ENCODE data around the gene KCNQ1.

Gene KCNQ1

DNA sequence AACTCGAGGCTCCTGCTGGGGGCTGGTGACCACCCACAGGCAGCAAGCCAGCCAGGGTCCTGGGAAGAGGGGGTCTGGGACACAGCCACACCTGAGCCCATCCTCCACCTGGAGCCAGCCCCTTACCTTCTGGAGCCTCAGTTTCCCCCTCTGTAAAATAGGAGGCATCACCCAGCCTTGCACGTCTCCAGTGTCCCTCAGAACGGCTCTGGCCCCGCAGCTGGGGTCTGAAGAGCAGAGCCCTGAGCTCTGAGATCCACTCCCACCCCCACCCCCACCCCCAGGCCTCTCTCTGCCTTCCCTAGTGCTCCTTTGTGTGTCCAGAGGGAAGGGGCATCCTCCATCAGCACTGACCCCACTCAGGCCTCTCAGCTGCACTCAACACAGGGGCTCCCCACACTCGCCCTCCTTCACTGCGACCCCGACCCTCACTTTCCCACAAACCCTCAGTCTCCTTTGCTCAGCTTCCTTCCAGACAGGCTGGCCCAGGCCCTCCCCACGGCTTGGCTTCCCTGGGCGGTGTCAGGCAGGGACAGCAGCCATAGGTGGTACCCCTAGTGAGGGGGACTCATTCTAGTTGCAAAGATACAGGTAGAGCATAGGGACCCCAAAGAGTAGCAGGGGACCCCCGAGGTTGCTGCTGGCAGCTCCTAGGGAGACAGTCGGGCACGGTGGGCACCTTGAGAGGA, 288.3 kb downstream of the KCNQ1 start:
- DNase-seq (ENCODE audit: low spot score): no peak

DNA sequence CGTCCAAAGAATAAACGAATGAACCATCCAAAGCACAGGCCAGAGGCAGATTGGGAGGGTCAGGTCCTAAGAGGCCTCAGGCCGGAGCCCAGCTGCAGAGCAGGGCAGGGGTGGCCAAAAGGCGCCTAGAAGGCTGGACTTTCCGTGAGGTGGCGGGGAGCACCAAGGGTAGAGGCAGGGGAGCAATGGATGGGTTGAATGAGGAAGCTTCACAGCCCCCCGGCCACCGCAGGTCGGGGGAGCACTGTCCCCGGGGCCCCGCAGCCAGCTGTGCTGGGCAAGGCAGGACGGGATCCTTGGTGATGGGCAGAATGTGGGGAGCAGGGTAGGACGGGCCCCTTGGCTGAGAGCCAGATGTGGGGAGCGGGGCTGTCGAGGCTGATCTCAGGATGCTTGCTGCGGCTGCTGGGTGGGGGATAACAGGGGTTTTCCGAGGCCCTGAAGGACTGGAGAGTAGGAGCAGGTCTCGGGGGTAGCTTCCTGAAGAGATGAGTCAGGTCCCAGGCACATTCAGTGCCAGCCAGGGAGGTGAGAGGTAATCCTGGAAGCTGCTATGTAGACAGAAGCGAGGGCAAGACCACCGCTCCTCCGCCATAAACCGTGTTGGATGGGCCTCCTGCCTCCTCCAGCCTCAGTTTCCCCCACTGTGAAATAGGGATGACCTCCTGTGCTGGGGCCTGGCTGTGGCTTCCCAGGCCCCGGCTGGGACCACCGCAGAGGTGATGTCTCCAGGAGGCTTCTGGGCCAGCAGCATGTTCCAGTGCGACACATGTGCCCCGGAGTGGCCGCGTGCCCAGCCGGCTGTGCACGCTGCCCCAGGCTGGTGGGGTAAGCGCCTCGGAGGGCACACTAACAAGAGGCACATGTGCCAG, 289.6 kb downstream of the KCNQ1 start:
- no peak for DNase-seq (ENCODE audit: low spot score)

DNA sequence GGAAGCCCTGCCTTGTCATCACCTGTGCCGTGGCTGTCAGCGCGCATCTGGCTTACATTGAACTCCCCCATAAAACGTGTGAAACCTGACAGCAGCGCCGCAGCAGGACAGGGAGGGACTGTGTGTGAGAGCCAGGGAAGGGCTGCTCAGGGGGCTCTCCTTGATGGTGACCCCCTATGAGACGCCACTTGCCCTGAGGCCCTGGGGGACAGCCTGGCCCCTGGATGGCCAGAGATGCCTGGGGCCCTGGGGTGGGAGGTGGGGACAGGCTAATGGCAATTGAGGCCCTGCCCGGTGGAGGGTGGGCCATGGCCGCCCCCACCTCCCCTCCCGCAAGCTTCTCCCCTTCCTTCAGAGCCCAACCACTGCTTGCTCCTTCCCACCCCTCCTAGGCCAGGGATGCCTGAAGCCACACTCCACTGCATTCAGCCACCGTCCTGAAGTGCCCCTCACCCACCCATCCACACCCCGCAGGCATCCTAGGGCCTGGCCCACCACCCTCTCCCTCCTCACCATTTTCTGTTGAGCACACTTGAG, 290.3 kb downstream of the KCNQ1 start:
- DNase-seq (ENCODE audit: low spot score): no peak

DNA sequence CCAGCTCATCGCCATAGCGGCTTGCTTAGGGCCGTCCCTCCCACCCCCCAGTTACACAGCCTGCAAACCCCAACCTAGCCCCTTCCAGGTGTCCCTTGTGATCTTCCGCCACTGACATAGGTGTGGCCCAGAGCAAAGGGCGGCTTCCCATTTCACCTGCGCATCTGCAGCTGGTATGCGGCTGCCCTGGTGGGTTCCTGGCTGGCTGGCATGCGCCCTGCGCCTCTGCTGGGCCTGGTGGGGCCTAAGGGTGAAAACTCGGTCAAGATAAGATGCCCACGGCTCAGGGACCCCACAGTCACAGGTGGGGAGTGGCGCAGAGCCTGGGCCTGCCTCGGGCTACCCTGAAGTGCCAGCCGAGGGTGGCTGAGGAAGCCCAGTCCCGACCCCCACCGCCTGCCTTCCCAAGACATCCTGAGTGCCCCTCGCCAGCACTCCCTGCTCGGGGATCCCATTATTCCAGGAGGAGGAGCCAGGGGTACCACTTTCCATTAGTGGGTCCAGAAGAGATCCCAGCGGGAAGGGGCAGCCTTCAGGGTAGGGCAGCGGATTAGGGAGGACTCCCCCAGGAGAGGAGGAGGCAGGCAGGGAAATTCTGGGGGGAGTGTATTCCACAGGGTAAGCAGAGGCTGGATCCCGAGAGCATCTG, 291.9 kb downstream of the KCNQ1 start:
- DNase-seq (ENCODE audit: low spot score): no peak

DNA sequence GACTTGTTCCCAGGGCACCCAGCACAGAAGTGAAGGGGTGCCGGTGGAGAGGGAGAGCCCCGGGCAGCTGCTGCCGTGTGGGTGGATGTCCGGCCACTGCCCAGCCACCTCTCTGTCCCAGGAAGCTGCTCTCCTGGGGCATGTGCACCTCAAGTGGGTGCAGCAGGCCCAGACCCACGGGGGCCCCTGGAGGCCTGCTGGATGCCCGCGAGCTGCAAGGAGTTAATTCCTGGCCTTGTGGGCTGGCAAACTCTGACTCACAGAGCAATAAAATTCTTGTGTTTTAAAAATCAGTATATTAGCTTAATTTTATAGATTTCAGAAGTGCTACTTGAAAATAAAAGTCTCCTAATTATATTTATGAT, 292.4 kb downstream of the KCNQ1 start:
- DNase-seq (ENCODE audit: low spot score): no peak

DNA sequence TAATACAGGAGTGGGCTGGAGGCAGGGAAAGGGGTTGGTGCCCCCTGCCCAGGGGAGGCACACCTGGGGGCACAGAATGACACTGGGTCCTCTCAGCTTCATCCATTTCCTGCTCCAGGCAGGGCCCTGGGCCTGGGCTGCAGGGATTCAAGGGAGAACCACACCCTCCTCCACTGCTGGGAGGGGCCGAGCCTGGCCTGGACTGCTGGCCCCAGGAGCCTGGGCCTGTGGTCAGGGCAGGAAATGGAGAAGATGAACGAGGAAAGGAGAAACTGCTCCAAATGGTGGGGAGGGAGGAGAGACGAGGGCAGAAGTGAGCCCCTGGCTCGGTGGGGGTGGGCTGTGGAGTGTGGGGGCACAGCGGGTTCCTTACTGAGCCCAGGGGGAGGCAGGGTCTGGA, 293.1 kb downstream of the KCNQ1 start:
- DNase-seq (ENCODE audit: low spot score): no peak

DNA sequence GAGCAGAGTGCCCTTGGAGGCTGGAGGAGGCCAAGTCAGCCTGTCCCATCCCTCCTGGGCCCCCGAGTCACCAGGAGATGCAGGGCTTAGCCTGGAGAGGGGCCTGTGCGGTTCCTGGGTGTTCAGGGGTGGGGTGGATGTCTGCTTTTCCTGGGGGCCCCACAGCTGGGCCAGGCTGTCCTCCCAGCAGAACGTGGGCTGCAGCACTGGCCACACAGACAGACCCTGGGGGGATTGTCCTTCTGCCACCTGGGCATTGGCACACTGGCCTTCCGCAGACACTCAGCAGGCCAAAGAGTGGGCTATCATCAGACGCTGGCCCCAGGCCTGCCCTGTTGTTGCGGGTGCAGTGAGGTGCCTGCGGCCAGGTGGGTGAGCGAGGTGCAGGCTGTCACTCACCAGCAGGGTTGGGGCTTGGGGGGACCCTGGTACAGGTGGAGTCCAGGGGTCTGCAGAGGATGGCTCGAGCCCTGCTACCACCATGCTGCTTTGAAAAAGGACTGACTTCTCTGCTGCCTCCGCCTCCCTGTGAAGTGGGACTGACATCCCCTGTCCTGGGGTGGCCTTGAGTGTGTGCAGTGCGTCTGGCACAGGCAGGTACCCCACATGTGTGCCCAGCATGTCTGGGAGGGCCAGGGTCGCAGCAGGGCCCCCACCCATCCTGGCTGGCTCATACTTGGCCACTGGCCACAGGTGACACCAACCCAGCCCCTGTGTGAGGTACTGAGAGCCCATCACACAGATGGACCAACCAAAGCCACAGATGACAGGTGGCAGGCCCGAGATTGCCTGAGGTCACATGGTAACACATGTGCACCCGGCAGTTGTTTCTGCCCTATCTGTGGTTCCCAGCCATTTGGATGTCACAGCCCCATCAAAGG, 294.0 kb downstream of the KCNQ1 start:
- DNase-seq (ENCODE audit: low spot score): no peak

DNA sequence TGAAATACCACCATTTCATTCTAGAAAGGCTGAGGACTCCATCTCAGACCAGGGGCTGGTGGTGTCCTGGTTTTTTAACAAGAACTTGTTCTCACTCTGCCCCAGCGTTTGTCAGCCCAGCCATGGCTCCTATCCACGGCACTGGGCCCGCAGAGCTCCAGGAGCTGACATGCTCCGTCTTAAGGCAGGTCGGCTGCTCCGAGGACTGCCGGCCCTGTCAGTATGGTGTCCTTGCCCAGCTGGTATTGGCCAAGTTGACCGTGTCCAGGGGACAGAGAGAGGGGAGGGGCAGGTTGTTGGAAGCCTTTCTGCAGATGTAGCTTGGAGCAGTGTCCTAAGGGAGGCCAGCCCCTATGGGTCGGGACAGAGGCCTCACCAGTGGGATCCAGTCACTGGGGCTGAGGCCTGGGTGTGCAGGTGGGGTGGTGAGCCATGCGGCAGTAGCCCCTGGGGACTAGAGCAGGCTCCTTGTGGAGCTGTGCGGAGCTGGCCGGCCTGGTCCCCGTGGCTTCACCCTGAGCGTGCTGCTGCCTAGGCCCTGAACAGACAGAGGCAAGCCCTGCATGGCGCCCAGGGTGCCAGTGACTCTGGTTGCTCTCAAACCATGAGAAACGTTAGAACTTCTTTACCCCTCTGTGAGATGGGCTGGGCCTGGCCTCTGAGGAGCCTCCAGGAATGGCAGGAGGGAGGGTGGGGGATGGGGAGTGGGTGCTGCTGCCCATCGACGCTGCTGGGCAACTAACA, 294.9 kb downstream of the KCNQ1 start:
- DNase-seq (ENCODE audit: low spot score): no peak

DNA sequence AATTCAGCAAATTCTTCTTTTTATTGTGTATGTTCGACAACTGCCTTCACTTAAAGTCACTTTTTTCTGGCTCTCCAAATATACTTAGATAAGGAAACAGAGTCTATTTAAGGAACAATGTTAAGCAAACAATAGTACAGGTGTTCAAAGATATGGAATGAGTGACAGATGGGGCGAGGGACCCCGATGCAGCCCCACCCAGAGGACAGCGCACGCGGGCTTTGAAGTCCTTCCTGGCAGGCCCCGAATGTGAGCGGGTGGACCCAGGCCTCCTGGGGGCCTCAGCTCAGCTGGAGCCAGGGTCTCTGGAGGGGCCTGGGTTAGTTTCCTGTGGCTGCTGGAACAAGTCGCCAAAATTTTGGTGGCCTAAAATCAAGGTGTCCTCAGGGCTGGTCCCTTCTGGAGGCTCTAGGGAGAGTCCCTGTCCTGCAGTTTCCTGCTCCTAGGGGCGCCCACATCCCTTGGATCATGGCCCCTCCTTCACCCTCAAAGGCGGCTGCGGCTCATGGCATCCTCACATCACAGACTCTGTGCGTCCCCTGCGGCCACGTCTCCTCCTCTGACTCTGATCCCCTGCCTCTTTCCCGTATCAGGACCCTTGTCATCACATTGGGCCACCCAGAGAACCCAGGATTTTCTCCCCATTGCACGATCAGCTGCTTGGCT, 295.6 kb downstream of the KCNQ1 start:
- no peak for DNase-seq (ENCODE audit: low spot score)

DNA sequence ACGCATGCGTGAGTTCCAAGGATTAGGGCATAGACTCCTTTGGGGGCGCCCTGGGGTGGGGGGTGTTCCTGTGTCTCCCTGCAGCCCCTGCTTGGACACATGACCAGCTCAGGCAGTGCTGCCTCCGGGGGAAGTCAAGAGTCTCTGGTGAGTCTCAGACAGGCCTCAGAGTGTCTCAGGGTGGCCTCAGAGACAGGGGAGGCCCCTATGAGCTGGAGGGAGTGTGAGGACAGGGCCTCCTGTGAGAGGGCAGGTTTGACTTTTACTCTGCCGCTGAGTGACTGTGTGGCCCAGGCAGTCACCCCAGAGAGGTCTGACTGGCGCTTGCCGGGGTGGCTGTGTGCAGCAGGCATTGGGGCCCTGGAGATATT, 296.2 kb downstream of the KCNQ1 start:
- no peak for DNase-seq (ENCODE audit: low spot score)

DNA sequence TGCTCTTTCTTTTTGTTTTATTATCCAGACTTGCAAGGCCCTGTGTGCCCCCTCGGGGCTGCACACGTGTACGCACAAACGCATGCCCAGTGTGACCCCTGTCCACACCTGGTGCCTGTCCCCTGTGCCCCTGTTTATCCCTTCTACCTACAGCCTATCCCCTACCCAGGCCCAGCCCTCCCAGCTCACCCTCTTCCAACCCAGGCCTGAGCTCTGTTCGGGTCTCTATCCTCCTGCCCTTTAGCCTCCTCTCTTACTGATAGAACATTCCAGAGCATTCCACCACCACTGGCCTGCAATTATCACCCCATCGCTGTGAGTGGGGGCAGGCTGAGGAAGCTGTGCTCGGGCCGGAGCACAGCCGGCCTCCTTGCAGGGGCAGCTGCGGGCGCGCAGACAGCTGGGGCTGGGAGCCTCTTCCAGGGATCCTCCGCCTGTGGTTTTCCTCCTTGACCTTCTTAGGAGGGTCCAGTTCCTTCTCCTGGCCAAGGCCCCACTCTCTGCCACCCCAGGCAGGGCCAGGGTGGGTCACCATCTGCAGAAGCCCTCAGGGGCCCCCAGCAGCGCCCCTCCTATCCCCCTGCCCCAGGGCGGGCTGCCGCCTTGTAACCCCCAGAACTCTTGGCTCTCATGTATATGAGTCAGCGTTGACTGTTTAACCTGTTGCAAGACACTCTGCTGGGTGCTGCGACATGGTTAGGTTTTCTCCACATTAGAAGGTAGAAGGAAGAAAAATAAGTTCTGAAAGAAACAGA, 296.7 kb downstream of the KCNQ1 start:
- DNase-seq (ENCODE audit: low spot score): no peak

DNA sequence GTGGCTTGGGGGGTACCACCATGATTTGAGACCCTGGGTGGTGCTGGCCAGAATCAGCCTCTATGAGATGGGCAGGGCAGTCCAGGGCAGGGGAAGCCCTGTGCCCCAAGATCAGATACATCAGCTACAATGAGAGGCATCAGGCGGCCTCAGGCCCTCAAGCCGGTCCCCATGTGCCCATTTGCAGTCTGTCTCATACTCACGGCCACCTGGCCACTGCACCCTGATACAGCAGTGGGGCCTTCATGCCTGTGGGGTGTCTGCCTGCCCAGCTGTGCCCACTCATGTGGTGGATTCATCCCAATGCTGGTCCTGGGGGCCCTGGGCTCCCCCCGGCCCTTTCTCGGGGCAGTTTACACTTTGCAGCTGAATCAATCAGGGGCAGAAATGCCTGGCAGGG, 297.4 kb downstream of the KCNQ1 start:
- DNase-seq (ENCODE audit: low spot score): no peak

DNA sequence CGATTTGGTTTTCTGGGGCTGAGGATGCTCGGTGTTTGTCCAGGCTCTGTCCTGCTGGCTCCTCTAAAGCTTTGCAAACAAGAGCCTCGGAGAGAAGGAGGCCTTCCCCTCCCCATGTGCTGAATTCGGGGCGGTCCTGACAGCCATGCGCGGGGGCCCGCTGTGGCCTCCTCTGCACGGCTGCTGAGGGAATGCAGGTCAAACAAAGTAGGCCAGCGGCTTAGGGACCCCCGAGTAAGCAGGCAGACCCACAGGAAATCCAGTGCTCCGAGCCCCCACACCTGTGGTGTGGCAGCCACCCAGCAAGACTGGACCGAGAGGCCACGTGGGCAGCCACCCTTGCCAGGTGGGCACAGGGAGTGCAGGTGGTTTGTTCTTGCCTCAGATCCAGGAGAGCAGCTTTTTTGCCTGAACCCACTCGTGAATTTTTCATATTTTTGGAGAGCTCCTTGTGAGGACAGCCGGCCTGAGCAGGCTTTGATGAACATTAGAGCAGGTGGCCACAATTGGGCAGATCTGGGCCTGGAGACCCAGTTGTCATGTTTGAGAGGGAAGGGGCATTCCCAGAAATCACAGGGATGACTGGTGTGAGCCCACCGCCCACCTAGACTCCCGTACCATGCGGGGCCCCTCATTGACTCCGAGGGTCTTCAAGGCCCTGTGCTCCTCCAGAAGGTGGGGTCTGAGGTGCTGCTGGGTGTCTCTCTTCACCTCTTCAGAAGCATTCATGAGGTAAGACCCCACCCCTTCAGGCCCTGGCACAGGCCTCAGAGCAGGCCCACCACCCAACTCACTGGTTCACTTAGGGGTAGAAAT, 298.0 kb downstream of the KCNQ1 start:
- DNase-seq (ENCODE audit: low spot score): no peak

DNA sequence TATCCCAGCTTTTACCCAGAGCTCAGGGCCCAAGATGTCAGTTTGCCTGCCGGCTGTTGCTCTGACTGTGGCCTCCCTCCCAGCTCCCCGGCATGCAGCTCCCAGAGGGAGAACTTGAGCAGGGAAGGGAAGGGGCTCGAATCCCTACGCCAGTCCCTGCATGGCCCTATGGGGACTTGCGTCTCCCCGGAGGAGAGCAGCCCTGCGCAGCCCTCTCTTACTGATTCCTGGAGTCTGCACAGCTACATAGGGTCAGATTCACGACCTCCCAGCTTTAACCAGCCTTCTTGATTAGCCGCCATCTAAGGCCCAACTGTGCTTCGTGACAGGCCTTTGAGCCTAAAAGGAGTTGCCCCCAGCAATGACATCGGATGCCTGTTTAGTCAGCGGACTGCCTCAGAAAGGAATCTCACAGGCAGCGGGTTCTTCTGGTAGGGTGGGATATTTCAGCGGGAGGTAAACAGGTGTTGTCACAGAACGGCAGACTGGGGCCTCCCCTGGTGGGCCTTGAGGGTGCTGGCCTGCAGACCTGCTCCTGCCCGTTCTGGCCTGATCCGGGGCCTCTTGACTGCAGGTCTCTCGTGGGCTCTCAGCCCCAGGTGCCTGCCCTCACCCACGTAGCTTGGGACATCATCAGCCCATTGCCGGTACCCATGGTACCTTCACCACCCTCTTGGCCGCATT, 298.8 kb downstream of the KCNQ1 start:
- DNase-seq (ENCODE audit: low spot score): no peak

DNA sequence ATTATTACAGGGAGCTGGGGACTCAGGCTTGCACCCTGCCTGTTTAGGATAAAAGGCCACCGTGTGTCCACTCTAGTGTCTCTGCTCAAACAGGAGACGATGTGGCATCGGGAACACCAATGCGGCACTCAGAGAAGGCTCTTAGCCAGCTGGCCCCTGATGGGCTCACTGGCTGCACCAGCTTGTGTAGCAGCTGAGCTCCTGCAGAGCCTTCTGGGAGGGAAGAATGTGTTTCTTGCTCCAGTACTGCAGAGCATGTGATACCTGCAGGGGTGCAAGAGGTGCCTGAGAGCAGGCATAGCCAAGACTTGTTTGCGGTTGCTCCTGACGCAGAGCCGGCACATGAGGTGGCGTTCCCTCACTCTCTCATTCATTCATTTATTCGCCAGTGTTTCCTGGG, 299.4 kb downstream of the KCNQ1 start:
- no peak for DNase-seq (ENCODE audit: low spot score)

DNA sequence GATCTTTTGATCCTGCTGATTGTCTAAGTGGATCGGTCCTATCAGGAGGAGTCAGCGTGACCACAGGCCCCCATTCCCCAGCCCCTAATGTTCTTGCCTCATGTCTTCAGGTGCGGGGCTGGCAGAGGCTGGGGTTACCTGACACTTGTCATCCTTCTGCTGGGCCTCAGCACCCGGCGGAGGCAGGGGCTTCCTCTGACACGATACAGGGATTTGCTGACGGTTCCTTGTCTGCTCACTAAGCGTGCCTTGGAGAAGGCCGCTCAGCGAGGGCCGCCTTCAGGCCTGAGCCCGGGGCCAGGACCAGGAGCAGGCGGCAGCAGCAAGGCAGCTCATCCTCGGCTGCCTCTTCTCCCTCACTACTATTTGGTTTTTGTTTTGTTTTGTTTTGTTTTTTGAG, 300.7 kb downstream of the KCNQ1 start:
- no peak for DNase-seq (ENCODE audit: low spot score)

DNA sequence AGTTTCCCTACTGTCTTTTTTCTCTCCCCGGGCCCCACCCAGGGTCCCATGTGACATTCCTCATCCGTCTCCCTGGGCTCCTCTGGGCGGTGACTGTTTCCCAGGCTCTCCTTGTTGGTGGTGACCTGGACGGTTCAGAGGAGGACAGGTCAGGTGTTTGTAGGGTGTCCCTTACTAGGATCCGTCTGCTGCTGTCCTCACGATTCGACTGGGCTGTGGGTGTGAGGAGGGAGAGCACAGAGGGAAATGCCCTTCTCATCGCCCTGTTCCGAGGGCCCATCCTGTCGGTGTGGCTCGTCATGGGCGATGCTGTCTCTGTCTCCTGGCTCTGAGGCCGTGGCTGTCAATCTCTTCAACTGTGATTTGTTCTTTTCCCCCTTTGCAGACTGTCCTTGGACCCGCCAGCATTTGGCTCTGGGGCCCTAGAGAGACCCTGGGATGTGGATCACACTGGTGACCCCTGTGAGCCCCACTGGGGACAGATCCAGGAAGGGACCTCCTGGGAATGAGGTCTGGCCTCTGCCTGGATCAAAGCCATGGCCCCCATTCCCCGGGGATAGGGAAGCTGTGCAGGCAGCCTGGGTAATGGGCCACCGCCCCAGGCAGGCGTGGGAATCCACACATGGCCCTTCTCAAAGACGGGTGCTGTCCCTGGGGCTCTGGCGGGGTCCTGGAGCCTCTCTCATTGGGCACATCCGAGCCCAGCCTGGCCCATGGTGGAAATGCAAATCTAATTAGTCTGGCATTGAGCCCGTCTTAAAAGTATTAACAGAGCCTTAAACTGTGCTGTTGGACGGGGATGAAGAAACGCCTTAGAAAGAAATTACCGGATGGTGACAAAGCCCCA, 301.8 kb downstream of the KCNQ1 start:
- no peak for DNase-seq (ENCODE audit: low spot score)

All from CD4-positive, alpha-beta T cell treated with Interleukin-15 for 4 hours (primary cell).